GM18519 (cell line): ENCODE data around the gene SLITRK2.

Source experiments
- ATAC-seq: cut with Tn5 transposase; IDR thresholded peaks from one replicate; pipeline ENCODE4 v1.9.1; 2021; ENCODE audit warnings: mild to moderate bottlenecking, moderate library complexity; ENCODE audit not compliant: unreplicated experiment, low FRiP score

SLITRK2 gene, protein sequence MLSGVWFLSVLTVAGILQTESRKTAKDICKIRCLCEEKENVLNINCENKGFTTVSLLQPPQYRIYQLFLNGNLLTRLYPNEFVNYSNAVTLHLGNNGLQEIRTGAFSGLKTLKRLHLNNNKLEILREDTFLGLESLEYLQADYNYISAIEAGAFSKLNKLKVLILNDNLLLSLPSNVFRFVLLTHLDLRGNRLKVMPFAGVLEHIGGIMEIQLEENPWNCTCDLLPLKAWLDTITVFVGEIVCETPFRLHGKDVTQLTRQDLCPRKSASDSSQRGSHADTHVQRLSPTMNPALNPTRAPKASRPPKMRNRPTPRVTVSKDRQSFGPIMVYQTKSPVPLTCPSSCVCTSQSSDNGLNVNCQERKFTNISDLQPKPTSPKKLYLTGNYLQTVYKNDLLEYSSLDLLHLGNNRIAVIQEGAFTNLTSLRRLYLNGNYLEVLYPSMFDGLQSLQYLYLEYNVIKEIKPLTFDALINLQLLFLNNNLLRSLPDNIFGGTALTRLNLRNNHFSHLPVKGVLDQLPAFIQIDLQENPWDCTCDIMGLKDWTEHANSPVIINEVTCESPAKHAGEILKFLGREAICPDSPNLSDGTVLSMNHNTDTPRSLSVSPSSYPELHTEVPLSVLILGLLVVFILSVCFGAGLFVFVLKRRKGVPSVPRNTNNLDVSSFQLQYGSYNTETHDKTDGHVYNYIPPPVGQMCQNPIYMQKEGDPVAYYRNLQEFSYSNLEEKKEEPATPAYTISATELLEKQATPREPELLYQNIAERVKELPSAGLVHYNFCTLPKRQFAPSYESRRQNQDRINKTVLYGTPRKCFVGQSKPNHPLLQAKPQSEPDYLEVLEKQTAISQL

GRCh38 chrX:145817331-145818185, at the start of gene SLITRK2:
SLITRK2 (plus strand) TSS chrX:145817829; CDS start chrX:145822426, 4,597 bp downstream.
- no peak for ATAC-seq

DNA sequence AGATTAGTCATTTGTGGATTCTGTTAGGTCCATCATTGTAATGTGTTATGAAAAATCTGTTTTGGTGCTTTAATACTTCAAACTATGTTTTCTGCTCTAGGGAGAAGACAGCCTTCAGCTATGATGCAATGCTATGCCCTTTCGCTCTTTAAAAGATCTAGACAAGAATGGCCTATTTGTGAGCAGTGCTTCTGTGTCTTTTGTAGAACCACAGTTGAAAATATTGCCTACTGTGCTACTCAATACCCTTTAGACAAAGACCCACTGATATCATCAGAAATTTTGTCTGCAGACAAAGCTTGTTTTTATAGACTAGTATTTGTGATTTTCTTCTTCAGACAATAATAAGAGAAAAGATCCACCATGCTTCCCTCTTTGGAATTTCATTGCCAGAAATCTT, 44.6 kb upstream of the SLITRK2 start:
- no peak for ATAC-seq

DNA sequence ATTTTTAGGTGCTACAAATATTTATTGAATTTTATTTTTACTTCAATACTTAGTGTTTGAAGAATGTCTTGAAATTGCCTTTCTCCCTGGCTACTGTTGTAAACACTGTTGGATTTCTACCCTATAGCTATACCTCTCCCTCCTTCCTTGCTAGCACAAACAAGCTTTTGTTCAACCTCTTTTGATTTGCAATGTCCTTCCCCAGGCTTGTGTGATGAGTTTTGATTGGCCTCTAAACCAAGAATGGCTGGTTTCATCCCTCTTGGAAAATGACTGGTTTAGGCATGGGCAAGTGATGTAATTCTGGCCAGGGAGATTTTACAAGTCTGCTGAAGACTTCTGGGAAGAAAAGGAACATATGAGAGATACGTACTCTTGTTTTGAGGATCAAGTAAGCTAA, 25.3 kb upstream of the SLITRK2 start:
- ATAC-seq = no peak

- no peak for ATAC-seq
These were observed 14.1 kb upstream of the SLITRK2 start for GRCh38 chrX:145803508-145803907.

- ATAC-seq = no peak
These were observed 4.5 kb upstream of the SLITRK2 start for GRCh38 chrX:145813081-145813480.

DNA sequence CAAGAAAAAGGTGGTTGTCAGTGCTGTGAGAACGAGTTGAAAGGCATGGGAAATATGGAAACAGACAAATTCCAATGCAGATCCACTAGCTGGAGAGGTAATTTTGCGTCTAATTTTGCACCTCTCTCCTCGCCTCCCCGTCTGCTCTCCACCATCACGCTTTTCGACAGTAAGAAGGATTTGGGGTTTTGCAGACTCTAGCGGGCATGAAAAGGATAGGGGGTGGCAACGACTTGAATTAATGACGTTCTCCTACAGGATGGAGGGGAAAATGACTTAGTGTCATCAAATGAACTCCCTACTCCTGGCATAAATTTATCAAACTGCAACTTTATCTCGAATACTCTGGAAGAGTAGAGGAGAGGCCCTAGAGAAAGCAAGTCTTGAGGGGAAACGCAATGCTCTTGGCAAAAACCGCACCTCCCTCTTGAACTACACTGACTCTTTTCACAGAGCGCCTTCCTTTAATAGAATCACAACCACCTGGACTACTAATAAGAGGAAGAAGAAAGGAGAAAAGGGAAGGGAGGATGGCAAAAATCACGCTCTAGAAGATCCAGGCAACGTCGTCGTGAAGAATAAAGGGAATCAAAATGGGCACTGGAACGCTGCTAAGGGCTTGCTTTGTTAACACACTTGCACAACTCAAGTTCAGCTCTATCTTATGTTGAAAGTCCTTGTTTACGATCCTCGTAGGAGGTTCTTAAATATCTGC, 871 bp upstream of the SLITRK2 start:
- ATAC-seq = no peak

DNA sequence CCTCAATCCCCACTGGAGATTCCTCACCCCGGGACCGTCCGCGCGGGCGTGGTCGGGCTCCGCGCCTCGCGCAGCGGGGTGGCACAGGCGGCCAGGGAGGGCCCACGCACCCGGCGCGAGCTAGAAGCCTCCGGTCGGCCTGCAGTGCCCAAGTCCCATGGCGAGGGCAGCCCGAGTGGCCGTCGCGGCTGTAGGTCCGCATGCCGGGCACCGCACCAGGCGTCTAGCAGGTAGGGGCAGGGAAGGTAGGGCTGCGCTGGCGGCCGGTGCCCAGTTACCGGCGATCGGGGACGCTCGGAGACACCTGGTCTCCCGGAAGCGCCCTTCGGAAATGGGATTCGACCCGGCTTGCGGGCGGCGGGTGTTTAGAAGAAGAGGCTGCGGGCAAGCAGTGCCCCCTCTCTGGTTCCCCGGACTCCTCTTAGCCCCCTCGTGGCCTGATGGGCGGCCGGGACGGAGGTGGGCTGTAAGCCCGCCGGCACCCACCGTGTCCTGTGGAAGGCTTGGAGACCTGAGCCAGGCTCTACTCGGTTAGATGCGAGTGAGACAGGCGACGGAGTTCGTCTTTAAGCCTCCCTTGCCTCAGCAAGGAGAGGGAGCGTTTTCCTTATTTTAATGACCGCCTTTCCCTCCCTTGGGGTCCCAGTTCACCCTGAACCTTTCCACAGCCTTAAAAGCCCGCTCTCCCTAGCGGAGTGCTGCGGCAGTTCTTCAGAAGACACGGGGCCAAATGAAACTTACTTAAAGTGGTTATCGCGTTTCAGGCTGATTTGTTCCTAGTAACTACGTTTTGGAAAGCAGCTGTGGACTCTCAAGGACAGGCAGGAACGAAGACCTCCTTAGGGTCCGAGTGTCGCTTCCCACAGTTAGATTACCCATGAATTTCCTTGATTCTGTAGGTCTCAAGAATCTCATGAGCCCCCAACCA, 821 bp downstream of the SLITRK2 start:
- no peak for ATAC-seq

- no peak for ATAC-seq
These were observed 3.2 kb downstream of the SLITRK2 start for GRCh38 chrX:145820825-145821224.

- no peak for ATAC-seq
These were observed 3.8 kb downstream of the SLITRK2 start for GRCh38 chrX:145821291-145821897.

DNA sequence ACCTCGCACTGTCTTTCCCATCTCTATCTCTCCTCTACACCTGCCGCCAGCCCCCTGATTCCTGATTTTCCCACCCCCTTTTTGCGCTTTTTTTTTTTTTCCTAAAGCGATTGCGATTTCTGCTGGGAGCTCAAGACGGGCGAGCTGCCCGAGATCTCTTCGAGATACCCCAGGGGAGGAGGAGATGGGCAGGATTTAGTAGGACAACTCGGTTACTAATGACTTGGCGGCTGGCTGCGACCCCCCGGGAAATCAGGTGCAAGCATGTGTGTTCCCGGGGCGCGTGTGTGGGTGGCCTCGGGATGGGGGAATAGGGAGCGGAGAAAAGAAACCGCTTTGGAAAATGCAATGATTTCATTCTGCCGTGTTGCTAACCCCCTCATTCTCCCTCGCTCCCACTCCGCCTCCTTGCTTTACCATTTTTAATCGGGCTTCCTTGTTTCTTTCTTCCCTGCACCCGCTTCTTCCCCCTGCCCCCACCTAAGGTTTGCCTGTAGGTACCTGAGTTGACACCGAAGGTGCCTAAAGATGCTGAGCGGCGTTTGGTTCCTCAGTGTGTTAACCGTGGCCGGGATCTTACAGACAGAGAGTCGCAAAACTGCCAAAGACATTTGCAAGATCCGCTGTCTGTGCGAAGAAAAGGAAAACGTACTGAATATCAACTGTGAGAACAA, 4.4 kb downstream of the SLITRK2 start:
- no peak for ATAC-seq

GRCh38 chrX:145823132-145823531, 5.5 kb downstream of the SLITRK2 start:
- ATAC-seq = no peak

- no peak for ATAC-seq
These were observed 8.3 kb downstream of the SLITRK2 start for GRCh38 chrX:145825896-145826295.

DNA sequence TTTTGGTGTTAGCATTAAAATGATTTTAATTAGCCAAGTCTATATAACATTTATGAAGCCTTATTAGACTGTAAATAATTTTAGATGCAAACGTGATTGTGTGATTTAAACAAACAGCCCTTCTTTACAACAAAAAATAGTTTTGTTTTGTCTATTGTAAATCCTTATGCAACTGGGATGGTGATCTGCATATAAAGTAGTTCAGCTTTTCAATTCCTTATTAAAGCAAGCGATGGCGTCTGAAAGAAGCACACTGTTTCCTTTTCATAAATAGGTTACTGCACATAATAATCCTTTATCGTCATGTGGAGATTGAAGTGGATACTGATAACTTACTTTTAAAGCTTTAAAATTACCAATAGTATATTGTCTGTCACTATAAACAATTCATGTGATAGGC, 8.8 kb downstream of the SLITRK2 start:
- no peak for ATAC-seq

- ATAC-seq = no peak
These were observed 15.2 kb downstream of the SLITRK2 start for GRCh38 chrX:145832796-145833195.

DNA sequence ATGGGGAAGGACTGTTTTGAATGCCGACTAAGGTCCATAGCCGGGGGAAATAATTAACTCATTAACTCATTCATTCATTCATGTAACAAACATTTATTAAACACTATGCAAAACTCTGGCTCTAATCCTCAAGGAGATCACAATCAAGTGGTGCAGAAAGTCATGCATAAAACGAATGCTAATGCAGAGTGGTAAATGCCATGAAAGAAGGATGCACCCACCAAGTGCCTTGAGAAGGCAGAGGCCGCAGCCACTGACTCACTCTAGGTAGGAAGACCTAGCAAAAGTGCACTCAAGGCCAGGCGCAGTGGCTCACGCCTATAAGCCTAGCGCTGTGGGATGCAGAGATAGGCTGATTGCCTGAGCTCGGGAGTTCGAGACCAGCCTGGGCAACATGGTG, 22.9 kb downstream of the SLITRK2 start:
- no peak for ATAC-seq

GRCh38 chrX:145843146-145843904, 25.7 kb downstream of the SLITRK2 start:
- no peak for ATAC-seq

- ATAC-seq = no peak
These were observed 27.3 kb downstream of the SLITRK2 start for GRCh38 chrX:145844886-145845285.
